Nephron (organoid): ENCODE data around the gene PML.

Experiments used
- H3K27ac Mint-ChIP-seq, 3 experiments: 2 replicates each; pipeline ENCODE4 v1.8.0; 2020; ENCODE audit warnings: mixed read lengths in 3 of 3, mild to moderate bottlenecking in 2 of 3, moderate library complexity in 1 of 3
- H3K27me3 Mint-ChIP-seq: 2 replicates; pipeline ENCODE4 v1.8.0; 2021; ENCODE audit warnings: low read depth, mild to moderate bottlenecking, moderate library complexity, mixed read lengths
- H3K36me3 Mint-ChIP-seq: 2 replicates; pipeline ENCODE4 v1.8.0; 2020; ENCODE audit warnings: low read depth, mixed read lengths
- H3K4me1 Mint-ChIP-seq: 2 replicates; pipeline ENCODE4 v1.8.0; 2020; ENCODE audit warnings: mixed read lengths
- H3K4me3 Mint-ChIP-seq, 3 experiments: 2 replicates each; pipeline ENCODE4 v1.8.0; 2020; ENCODE audit warnings: mild to moderate bottlenecking in 3 of 3, mixed read lengths in 3 of 3, moderate library complexity in 2 of 3
- H3K9me3 Mint-ChIP-seq: 2 replicates; pipeline ENCODE4 v1.8.0; 2020; ENCODE audit warnings: mixed read lengths
- CTCF ChIP-seq, 3 experiments: fragments of 200-600 bp; sonication (generic); IDR thresholded peaks; one replicate each; pipeline ENCODE4 v1.5.0; 2021; ENCODE audit warnings: antibody characterized with exemption in 3 of 3; ENCODE audit not compliant: unreplicated experiment in 3 of 3

Gene PML

GRCh38 chr15:73962433-73962832 lies 32.1 kb upstream of the PML start:
- Mint-ChIP-seq H3K27ac (no peak overlapping the region), H3K4me3 (no peak overlapping the region), H3K27me3 (peaks cover 4% of the 10 kb centered on the region), H3K4me1 (peaks cover 26% of the 10 kb centered on the region), H3K9me3 (no peaks in the 10 kb centered on the region), H3K36me3 (no peaks in the 10 kb centered on the region)
- TF ChIP-seq CTCF (IDR thresholded peaks at IDR 0.05; ENCODE audit: unreplicated experiment in 3 of 3): no peak

- peak; percentile 82 to 88 (median 86) for TF ChIP-seq CTCF (IDR thresholded peaks at IDR 0.05; ENCODE audit: unreplicated experiment in 3 of 3)
- H3K36me3 Mint-ChIP-seq: no peaks in the 10 kb centered on the region
- H3K4me3 Mint-ChIP-seq: no peak overlapping the region
- H3K9me3 Mint-ChIP-seq: no peaks in the 10 kb centered on the region
- no peaks in the 10 kb centered on the region for H3K27me3 Mint-ChIP-seq
- peak overlapping the region in 2 of 3 experiments; percentile 8 to 22 for H3K27ac Mint-ChIP-seq
- peaks cover 26% of the 10 kb centered on the region for H3K4me1 Mint-ChIP-seq
Observed at GRCh38 chr15:73964736-73965093, 29.8 kb upstream of the PML start.

GRCh38 chr15:73965094-73965757 lies 29.3 kb upstream of the PML start:
- H3K27me3 Mint-ChIP-seq: no peaks in the 10 kb centered on the region
- H3K9me3 Mint-ChIP-seq: no peaks in the 10 kb centered on the region
- TF ChIP-seq CTCF (IDR thresholded peaks at IDR 0.05; ENCODE audit: unreplicated experiment in 3 of 3): no peak
- H3K36me3 Mint-ChIP-seq: no peaks in the 10 kb centered on the region
- H3K27ac Mint-ChIP-seq: peak overlapping the region in 2 of 3 experiments; percentile 8 to 22
- no peak overlapping the region for H3K4me3 Mint-ChIP-seq
- H3K4me1 Mint-ChIP-seq: peaks cover 26% of the 10 kb centered on the region

- no peaks in the 10 kb centered on the region for H3K9me3 Mint-ChIP-seq
- peaks cover 26% of the 10 kb centered on the region for H3K4me1 Mint-ChIP-seq
- peak overlapping the region; percentile 17 to 71 (median 28) for H3K27ac Mint-ChIP-seq
- TF ChIP-seq CTCF (IDR thresholded peaks at IDR 0.05; ENCODE audit: unreplicated experiment in 3 of 3): no peak
- H3K27me3 Mint-ChIP-seq: no peaks in the 10 kb centered on the region
- no peaks in the 10 kb centered on the region for H3K36me3 Mint-ChIP-seq
- H3K4me3 Mint-ChIP-seq: no peak overlapping the region
Observed at GRCh38 chr15:73965758-73966113, 28.8 kb upstream of the PML start.

- Mint-ChIP-seq H3K4me3 (no peak overlapping the region), H3K36me3 (no peaks in the 10 kb centered on the region)
Observed at GRCh38 chr15:73968461-73968860, 26.1 kb upstream of the PML start.

More at GRCh38 chr15:73968461-73968860, 26.1 kb upstream of the PML start:
- Mint-ChIP-seq H3K9me3 (no peaks in the 10 kb centered on the region), H3K27ac (no peak overlapping the region), H3K27me3 (peaks cover 3% of the 10 kb centered on the region), H3K4me1 (peaks cover 27% of the 10 kb centered on the region)
- no peak for TF ChIP-seq CTCF (IDR thresholded peaks at IDR 0.05; ENCODE audit: unreplicated experiment in 3 of 3)
